Measurements from ENCODE around the gene TTC12. TPM values are rescaled to one million over a fixed set of nuclear protein-coding genes. Genes with fewer than 3 reads are reported as not detected.

The TTC12 gene
- total RNA-seq, result 8.0 and 11.0 TPM in 2 replicates

DNA sequence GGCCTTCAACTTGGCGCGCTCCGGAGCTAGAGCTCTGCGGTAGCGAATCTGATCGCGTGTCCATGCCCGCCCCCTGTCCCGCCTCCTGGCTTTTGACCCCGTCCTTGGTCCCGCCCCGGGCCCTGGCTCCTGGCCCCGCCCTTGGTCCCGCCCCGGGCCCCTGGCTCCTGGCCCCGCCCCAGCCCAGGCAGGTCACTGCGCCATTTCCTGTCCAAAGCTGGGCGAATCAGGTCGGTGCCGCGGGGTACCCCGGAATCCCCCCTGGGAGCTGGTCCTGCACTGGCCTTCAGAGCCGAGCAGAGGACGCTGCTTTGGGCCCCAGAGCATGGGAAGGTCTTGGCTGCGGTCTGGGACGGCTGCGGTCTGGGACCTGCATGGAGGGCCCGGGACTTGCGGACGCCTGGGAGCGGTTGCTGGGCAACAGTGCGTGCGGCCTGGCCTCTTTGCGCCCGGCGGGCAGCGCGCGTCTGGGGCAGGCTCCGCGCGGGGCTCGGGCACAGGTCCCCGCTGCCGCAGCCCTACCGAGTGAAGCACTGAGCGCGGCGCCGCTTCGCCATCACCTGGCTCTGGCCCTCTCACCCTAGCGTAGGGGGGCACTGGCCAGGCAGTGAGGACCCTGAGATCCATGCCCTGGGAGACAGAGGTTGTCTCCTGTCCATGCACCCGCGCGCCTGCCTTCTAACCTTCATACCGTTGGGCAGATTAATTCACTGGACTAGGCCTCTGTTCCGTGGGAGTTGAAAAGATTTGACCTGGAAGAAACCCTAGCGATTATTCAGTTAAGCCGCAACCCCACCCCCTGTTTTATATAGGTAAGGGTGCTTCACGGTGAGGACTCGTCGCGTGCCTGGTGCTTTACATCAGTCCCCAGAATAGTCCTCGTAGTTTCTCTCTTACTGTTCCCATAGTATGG, at the start of gene TTC12:
TTC12 (plus strand) TSS at position 195 of the 913 bp plus-strand sequence. CDS start 1,675 bp downstream, outside the sequence.
- intact Hi-C loops (cut with micrococcal nuclease), result loop anchor here (1.0 to 10.0 kb wide), 15 partner anchors 25 to 1710 kb away; partner anchors contain the start of genes C11orf71, CFAP68, DIXDC1 and FDXACB1

DNA sequence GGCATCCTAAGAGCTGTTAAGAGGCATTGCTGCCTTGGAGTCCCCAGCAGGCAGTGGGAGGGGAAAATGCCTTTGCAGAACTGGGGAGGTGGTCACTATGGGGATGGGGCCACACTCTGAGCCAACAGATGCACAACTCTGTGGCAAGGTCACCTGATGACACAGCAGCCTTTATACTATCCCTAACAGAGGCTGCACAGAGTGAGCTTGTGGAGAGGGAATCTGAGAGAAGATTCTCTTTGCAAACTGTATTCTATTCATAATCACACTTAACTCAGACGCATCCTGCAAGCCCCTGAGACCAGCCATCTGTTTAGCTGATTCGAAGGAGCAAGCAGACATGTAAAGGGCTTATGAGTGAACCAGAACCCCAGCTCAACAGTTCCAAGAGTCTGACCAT, 49.0 kb upstream of the TTC12 start:
- intact Hi-C loops (cut with micrococcal nuclease), result no loop called here

GRCh38 chr11:113267493-113267892, 46.9 kb upstream of the TTC12 start:
- intact Hi-C loops (cut with micrococcal nuclease), result no loop called here

DNA sequence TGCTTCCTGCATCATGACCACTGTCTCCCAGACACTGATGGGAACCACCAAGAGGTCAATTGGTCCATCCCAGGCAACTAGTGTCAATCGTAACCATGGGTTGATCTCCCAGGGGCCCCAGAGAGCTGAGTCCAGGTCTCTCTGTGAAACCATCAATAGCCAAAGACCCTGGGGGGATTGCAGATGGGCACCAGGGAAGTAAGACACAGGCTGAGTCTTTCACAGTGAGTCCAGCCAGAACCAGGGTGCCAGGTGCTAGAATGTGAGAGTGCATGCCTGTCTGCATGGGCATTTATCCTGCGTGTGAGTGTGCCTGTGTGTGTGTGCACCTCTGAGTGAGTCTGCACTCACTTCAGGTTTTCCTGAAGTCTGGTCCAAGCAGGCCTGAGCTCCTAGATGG, 45.3 kb upstream of the TTC12 start:
- intact Hi-C loops (cut with micrococcal nuclease), result no loop called here

- intact Hi-C loops (cut with micrococcal nuclease), result no loop called here
Observed at GRCh38 chr11:113269636-113270035, 44.7 kb upstream of the TTC12 start.

DNA sequence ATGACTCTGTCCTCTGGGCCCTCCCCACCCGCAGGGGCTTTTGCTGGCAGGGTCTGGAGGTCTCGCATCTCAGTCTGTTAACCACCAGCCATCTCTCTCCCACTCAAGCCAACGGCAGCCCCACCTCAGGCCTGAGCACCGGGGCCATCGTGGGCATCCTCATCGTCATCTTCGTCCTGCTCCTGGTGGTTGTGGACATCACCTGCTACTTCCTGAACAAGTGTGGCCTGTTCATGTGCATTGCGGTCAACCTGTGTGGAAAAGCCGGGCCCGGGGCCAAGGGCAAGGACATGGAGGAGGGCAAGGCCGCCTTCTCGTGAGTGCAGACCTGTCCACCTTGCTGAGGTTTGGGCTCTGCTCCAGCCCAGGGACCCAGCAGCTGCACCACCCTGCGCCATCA, 44.3 kb upstream of the TTC12 start:
- intact Hi-C loops (cut with micrococcal nuclease), result no loop called here

DNA sequence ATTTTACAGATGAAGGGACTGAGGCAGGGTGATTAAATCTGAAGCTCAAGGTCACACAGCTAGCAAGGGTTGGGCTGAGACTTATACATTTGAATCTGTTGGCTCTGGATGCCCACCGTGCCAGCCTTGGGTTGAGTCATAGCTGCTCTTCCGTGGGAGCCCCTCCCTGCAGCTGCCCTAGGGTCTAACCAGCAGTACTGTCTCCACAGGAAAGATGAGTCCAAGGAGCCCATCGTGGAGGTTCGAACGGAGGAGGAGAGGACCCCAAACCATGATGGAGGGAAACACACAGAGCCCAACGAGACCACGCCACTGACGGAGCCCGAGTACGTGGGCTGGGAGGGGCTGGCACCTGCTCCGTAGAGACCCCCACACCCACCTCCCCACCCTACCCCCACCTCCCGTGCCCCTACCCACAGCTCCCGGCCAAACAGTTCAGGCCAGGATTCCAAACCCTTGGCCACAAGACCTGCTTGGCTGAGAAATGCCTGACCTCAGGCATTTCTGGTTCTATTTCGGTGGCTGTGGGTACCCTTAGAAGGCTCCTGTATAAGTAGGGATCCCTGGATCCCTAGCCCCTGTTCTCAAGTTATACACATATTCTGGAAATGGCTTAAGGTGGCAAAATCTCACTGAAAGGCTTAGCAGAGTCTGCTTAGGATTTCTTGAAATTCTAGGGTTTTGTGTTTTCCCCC, 42.7 kb upstream of the TTC12 start:
- intact Hi-C loops (cut with micrococcal nuclease), result no loop called here

DNA sequence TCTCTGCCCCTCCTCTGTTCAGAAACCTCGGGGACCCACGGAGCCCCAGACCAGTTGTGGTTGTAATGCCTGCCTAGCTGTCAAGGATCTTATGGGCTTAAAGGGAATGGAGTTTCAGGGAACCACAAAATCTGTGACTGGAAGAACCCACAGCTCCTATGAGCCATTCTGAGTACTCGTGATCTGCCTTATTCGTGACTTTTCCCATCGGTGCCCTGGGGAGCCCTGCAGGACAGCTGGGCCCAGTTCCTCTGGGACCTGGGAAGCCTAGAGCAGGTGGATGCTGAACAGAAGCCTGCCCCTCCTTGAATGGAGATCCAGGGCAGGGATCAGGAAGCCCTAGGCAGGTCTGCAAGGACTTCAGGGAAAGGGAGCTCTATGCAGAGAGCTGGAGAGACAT, 42.1 kb upstream of the TTC12 start:
- intact Hi-C loops (cut with micrococcal nuclease), result no loop called here

DNA sequence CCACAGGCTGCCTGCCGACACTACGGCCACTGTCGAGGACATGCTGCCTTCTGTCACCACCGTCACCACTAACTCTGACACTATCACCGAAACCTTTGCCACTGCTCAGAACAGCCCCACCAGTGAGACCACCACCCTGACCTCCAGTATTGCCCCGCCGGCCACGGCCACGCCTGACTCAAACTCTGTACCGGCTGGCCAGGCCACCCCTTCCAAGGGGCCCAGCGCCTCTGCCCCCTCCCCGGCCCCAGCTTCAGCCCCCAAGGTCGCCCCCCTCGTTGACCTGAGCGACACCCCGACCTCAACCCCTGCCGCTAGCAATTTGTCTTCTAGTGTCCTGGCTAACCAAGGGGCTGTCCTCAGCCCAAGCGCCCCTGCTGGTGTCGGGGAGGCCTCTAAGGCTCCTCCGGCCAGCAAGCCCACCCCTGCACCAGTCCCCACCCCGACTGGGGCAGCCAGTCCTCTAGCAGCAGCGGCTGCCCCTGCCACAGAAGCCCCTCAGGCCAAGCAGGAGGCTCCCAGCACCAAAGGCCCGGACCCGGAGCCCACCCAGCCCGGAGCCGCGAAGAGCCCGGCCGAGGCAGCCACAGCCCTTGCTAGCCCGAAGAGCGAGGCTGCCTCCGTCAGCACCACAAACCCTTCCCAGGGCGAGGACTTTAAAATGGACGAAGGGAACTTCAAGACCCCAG, 41.3 kb upstream of the TTC12 start:
- intact Hi-C loops (cut with micrococcal nuclease), result no loop called here

- intact Hi-C loops (cut with micrococcal nuclease), result no loop called here
Observed at GRCh38 chr11:113273720-113274119, 40.7 kb upstream of the TTC12 start.

GRCh38 chr11:113274713-113275582, 39.4 kb upstream of the TTC12 start:
- intact Hi-C loops (cut with micrococcal nuclease), result no loop called here

DNA sequence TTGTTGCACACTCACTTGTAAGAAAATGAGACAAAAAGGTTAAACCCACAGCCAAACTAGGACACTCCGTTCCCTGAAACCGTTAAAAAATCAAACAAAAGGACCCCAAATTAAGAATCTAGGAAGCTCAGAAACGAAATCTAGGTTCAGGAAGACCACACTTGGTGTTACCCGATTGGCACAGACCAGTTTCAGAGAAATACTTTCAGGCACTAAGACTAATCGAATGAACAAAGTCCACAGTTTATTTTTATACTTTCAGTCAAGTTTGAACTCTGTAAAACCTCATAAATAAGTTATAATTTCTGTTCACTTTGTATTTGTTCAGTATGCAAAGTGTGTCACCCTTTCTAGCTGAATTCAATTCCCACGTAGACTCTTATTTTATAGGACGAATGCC, 38.8 kb upstream of the TTC12 start:
- intact Hi-C loops (cut with micrococcal nuclease), result no loop called here

- intact Hi-C loops (cut with micrococcal nuclease), result no loop called here
Observed at GRCh38 chr11:113276466-113276865, 37.9 kb upstream of the TTC12 start.

GRCh38 chr11:113277907-113278306, 36.5 kb upstream of the TTC12 start:
- intact Hi-C loops (cut with micrococcal nuclease), result no loop called here

DNA sequence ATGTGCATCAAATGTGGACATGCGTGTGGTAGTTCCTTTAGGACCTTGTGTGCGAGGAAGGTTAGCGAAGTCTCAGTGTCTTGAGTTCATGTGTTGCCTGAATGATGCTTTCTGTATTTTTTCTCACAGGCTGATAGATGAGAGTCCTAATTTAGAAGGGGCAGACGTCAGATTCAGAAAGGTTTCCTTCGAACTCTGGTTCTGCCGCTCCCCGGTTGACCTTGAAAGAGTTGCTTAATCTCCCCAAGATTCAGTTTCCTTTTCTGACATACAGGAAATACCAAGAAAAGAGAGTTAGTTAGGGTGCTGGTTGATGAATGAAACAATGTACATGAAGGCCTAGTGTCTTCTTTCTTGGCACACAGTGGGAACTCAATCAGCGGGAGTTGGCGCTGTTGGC, 35.9 kb upstream of the TTC12 start:
- intact Hi-C loops (cut with micrococcal nuclease), result no loop called here

DNA sequence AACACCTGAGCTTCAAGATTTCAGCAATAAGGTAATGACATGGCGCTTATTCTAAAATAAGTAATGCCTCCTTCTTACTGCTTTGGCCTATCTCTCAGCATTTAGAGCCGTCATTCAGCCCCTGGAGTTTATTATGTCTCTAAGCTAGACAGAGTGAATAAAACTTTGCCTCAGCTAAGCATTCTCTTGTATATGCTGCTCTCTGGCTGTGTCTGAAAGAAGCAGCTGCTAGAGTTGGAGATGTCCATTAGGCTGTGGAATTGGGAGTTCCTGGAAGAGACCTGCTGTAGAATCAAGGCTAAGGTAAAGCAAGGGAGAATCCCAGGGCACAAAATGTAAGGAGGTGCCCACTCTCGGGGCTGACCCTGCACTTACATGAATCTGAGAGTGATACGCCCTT, 35.5 kb upstream of the TTC12 start:
- intact Hi-C loops (cut with micrococcal nuclease), result no loop called here

- intact Hi-C loops (cut with micrococcal nuclease), result no loop called here
Observed at GRCh38 chr11:113279591-113279990, 34.8 kb upstream of the TTC12 start.

GRCh38 chr11:113281052-113281725, 33.2 kb upstream of the TTC12 start:
- intact Hi-C loops (cut with micrococcal nuclease), result loop anchor here (10.0 kb wide), 1 partner anchor 166 kb away; no protein-coding TSS in a partner anchor

DNA sequence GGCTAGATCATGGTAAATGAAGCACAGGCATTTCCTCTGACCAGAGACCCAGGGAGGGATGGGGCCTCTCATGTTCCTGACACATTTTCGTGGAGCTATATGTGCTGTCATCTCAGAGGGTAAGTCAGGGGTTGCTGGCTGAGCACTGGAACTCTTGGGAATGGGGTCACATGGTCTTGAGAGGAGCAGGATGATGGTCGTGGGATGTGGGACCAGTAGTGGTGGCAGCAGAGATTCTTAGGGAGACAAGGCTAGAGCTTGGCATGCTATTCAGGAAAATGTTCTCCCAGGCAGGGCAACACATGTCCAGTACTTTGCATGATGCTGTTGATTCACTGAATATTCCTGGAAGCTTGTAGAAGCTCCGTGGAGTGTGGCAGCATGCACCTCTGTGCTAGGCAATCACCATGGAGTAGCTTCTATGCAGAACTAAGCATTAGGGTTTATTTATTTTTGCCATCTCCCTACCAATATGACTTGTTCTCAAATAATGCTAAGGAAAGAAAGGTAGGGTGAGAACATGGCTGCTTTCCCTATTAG, 31.4 kb upstream of the TTC12 start:
- intact Hi-C loops (cut with micrococcal nuclease), result loop anchor here (10.0 kb wide), 1 partner anchor 168 kb away; no protein-coding TSS in a partner anchor

DNA sequence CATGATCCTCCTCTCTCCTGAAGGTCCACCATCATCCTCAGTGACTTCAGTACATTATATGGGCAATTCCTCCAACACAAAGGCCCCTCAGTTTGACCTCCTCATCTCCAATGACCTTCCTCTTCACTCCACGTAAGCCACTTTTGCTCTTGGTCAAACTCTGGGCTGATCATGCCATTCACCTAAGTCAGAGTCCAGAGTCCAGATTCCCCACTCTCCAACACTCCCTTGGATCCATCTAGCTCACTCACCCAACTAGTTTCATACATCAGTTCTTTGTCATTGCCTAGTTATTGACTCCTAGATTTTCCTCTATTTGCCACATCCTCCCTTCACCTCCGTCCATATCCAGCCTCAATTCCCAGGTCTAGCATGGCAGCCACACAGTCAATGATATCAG, 30.5 kb upstream of the TTC12 start:
- intact Hi-C loops (cut with micrococcal nuclease), result loop anchor here (10.0 kb wide), 1 partner anchor 169 kb away; no protein-coding TSS in a partner anchor

Data from T-helper 1 cell treated with Interleukin-12 subunit alpha and Interleukin-12 subunit beta and Interleukin-4 antibody, amounts not matched to agents 30 ng/mL and 1 ng/mL, for 36 hours (primary cell).